DOHH2 (cell line): Measurements from ENCODE around the gene CA9.

Source experiments
- EZH2phosphoT487 ChIP-seq: fragments of 200-600 bp; sonication (generic); IDR thresholded peaks from 2 replicates; pipeline ENCODE4 v1.6.1; 2017; ENCODE audit warnings: borderline replicate concordance, mild to moderate bottlenecking, antibody characterized with exemption, low read length, moderate library complexity, mixed read lengths
- TF ChIP-seq, protein P1 (sequence below): fragments of 200-600 bp; sonication (generic); IDR thresholded peaks from one replicate; pipeline ENCODE4 v1.5.1; 2014; ENCODE audit warnings: antibody characterized with exemption, mild to moderate bottlenecking, low read depth, low read length; ENCODE audit not compliant: poor library complexity, severe bottlenecking

DNA sequence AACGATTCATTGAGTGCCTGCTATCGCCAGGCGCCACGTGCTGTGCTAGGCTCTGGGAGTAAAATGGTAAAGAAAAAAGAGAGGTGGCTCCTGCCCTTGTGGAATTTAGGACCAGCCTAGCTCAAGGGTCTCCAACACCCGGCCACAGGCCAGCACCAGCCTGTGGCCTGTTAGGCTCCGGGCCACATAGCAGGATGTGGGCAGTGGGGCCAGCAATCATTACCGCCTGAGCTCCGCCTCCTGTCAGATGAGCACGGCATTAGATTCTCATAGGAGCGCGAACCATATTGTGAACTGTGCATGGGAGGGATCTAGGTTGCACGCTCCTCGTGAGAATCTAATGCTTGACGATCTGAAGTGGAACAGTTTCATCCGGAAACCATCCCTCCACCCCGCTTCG is 17.4 kb upstream of the CA9 start:
- TF ChIP-seq, protein P1, sequence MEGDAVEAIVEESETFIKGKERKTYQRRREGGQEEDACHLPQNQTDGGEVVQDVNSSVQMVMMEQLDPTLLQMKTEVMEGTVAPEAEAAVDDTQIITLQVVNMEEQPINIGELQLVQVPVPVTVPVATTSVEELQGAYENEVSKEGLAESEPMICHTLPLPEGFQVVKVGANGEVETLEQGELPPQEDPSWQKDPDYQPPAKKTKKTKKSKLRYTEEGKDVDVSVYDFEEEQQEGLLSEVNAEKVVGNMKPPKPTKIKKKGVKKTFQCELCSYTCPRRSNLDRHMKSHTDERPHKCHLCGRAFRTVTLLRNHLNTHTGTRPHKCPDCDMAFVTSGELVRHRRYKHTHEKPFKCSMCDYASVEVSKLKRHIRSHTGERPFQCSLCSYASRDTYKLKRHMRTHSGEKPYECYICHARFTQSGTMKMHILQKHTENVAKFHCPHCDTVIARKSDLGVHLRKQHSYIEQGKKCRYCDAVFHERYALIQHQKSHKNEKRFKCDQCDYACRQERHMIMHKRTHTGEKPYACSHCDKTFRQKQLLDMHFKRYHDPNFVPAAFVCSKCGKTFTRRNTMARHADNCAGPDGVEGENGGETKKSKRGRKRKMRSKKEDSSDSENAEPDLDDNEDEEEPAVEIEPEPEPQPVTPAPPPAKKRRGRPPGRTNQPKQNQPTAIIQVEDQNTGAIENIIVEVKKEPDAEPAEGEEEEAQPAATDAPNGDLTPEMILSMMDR: no peak
- TF ChIP-seq EZH2phosphoT487: no peak
